ENCODE measurements around the gene MTRF1.

Gene MTRF1

DNA sequence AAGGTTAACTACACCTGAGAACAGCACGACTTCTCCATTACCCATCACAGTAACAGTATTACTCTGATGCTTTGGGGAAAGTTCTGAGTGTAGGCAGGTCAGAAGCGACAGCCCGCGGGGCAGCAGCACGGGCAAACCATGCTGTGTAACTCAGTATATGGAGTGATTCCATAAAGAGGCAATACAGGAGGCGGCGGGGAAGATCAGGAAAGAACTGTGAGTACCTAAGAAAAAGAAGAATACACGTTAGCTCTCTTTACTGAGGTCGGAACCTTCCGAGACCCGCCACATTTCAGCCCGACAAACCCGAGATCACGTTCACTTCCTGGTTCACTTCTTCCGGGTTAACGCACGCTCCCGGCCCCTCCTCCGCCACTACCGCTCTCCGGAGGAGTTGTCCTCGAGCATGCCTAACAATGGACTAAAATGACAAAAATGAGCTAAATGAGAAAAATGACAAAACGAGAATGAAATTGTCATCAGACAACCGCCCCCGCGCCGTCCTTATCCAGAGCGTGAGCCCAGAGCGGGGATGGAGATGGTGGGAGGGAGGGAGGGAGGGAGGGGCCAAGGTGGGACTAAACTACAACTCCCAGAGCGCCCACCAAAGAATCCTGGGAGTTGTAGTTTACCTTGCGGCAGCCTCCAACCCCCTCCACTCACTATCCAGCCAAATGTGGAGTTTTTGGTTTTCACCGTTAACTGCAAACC is at the start of gene MTRF1 (continued):
- no peak for TF ChIP-seq ZBTB44 (tag by site-specific recombination; IDR thresholded peaks at IDR 0.05)
- no peak for TF ChIP-seq BCL6B (tag by site-specific recombination; IDR thresholded peaks at IDR 0.05)
- TF ChIP-seq ZNF157 (tag by site-specific recombination; IDR thresholded peaks at IDR 0.05) = no peak
- TF ChIP-seq ZXDB (tag by site-specific recombination; IDR thresholded peaks at IDR 0.05) = peak; percentile 53; the same call in 1 of the 2 replicates
- TF ChIP-seq ZNF18 (tag by site-specific recombination; IDR thresholded peaks at IDR 0.05) = no peak
- TF ChIP-seq, protein P1, sequence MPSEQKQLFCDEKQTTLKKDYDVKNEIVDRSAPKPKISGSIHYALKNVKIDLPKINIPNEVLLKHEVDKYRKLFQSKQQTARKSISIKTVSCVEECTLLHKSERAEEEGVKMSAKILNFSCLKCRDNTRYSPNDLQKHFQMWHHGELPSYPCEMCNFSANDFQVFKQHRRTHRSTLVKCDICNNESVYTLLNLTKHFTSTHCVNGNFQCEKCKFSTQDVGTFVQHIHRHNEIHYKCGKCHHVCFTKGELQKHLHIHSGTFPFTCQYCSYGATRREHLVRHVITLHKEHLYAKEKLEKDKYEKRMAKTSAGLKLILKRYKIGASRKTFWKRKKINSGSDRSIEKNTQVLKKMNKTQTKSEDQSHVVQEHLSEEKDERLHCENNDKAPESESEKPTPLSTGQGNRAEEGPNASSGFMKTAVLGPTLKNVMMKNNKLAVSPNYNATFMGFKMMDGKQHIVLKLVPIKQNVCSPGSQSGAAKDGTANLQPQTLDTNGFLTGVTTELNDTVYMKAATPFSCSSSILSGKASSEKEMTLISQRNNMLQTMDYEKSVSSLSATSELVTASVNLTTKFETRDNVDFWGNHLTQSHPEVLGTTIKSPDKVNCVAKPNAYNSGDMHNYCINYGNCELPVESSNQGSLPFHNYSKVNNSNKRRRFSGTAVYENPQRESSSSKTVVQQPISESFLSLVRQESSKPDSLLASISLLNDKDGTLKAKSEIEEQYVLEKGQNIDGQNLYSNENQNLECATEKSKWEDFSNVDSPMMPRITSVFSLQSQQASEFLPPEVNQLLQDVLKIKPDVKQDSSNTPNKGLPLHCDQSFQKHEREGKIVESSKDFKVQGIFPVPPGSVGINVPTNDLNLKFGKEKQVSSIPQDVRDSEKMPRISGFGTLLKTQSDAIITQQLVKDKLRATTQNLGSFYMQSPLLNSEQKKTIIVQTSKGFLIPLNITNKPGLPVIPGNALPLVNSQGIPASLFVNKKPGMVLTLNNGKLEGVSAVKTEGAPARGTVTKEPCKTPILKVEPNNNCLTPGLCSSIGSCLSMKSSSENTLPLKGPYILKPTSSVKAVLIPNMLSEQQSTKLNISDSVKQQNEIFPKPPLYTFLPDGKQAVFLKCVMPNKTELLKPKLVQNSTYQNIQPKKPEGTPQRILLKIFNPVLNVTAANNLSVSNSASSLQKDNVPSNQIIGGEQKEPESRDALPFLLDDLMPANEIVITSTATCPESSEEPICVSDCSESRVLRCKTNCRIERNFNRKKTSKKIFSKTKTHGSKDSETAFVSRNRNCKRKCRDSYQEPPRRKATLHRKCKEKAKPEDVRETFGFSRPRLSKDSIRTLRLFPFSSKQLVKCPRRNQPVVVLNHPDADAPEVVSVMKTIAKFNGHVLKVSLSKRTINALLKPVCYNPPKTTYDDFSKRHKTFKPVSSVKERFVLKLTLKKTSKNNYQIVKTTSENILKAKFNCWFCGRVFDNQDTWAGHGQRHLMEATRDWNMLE (tag by site-specific recombination; conservative IDR thresholded peaks at IDR 0.05; ENCODE audit: low read depth) = peak; percentile 99
- peak; percentile 48; the same call in 1 of the 2 replicates for TF ChIP-seq KLF8 (tag by site-specific recombination; IDR thresholded peaks at IDR 0.05)
- TF ChIP-seq ZNF211 (tag by site-specific recombination; IDR thresholded peaks at IDR 0.05; ENCODE audit: low read depth) = no peak
- TF ChIP-seq ZNF529 (tag by site-specific recombination; IDR thresholded peaks at IDR 0.05; ENCODE audit: insufficient replicate concordance) = no peak
- no peak for TF ChIP-seq ZNF658 (tag by site-specific recombination; IDR thresholded peaks at IDR 0.05)
- TF ChIP-seq ZFP3 (tag by site-specific recombination; IDR thresholded peaks at IDR 0.05; ENCODE audit: low read depth) = no peak
- TF ChIP-seq KLF9 (tag by site-specific recombination; IDR thresholded peaks at IDR 0.05; ENCODE audit: low read depth) = 0 out of 2 replicates have a peak, but pooled peaks have one; percentile 53
- peak; percentile 61 for TF ChIP-seq SP7 (tag by site-specific recombination; IDR thresholded peaks at IDR 0.05)
- no peak for TF ChIP-seq ZBTB49 (tag by site-specific recombination; IDR thresholded peaks at IDR 0.05; ENCODE audit: low read depth)
- TF ChIP-seq ZBTB17 (tag by site-specific recombination; IDR thresholded peaks at IDR 0.05) = peak; percentile 87
- TF ChIP-seq ZNF501 (tag by site-specific recombination; IDR thresholded peaks at IDR 0.05) = peak; percentile 66; the same call in 1 of the 2 replicates
- TF ChIP-seq, protein P2, sequence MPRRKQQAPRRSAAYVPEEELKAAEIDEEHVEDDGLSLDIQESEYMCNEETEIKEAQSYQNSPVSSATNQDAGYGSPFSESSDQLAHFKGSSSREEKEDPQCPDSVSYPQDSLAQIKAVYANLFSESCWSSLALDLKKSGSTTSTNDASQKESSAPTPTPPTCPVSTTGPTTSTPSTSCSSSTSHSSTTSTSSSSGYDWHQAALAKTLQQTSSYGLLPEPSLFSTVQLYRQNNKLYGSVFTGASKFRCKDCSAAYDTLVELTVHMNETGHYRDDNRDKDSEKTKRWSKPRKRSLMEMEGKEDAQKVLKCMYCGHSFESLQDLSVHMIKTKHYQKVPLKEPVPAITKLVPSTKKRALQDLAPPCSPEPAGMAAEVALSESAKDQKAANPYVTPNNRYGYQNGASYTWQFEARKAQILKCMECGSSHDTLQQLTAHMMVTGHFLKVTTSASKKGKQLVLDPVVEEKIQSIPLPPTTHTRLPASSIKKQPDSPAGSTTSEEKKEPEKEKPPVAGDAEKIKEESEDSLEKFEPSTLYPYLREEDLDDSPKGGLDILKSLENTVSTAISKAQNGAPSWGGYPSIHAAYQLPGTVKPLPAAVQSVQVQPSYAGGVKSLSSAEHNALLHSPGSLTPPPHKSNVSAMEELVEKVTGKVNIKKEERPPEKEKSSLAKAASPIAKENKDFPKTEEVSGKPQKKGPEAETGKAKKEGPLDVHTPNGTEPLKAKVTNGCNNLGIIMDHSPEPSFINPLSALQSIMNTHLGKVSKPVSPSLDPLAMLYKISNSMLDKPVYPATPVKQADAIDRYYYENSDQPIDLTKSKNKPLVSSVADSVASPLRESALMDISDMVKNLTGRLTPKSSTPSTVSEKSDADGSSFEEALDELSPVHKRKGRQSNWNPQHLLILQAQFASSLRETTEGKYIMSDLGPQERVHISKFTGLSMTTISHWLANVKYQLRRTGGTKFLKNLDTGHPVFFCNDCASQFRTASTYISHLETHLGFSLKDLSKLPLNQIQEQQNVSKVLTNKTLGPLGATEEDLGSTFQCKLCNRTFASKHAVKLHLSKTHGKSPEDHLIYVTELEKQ (tag by site-specific recombination; IDR thresholded peaks at IDR 0.05; ENCODE audit: borderline replicate concordance) = no peak
- TF ChIP-seq ZNF292 (tag by site-specific recombination; IDR thresholded peaks at IDR 0.05; ENCODE audit: borderline replicate concordance, low read depth) = no peak
- peak; percentile 80 for TF ChIP-seq ZNF660 (tag by site-specific recombination; IDR thresholded peaks at IDR 0.05)
- no peak for TF ChIP-seq ZNF223 (tag by site-specific recombination; IDR thresholded peaks at IDR 0.05)
- no peak for TF ChIP-seq ZBTB21 (tag by site-specific recombination; IDR thresholded peaks at IDR 0.05)
- TF ChIP-seq ZNF138 (tag by site-specific recombination; IDR thresholded peaks at IDR 0.05; ENCODE audit: borderline replicate concordance) = no peak
- no peak for TF ChIP-seq ZNF391 (tag by site-specific recombination; IDR thresholded peaks at IDR 0.05; ENCODE audit: borderline replicate concordance, low read depth)
- no peak for TF ChIP-seq ZNF664 (tag by site-specific recombination; IDR thresholded peaks at IDR 0.05)

All from HEK293 (cell line).